Mucosa of descending colon (tissue), 3 donors: Measurements from ENCODE around the gene CTNNA3. TPM values are rescaled to one million over a fixed set of nuclear protein-coding genes. Genes with fewer than 3 reads are reported as not detected.

Experiments
- ATAC-seq: fragments of 200-7000 bp; cut with Tn5 transposase; one replicate; pipeline ENCODE4 v1.9.1; 2020; ENCODE audit warnings: mild to moderate bottlenecking, moderate library complexity
- DNase-seq, 3 donors: peaks; one replicate each; pipeline ENCODE4 v3.0.0-alpha.2; 2020
- H3K36me3 ChIP-seq: fragments of 200-600 bp; one replicate; pipeline ENCODE4 v1.8.0; 2021; ENCODE audit warnings: low read depth, mild to moderate bottlenecking
- H3K4me1 ChIP-seq: fragments of 200-600 bp; one replicate; pipeline ENCODE4 v1.8.0; 2021; ENCODE audit warnings: low read depth, mild to moderate bottlenecking
- H3K4me3 ChIP-seq: fragments of 200-600 bp; one replicate; pipeline ENCODE4 v1.8.0; 2021; ENCODE audit warnings: mild to moderate bottlenecking
- H3K9me3 ChIP-seq: fragments of 200-600 bp; one replicate; pipeline ENCODE4 v1.8.0; 2021; ENCODE audit warnings: mild to moderate bottlenecking
- intact Hi-C, 2 donors: fragments of 100-400 bp; cut with DNase I in 1 of 2; cut with micrococcal nuclease in 1 of 2; formaldehyde crosslinking; loops; one replicate each; pipeline versions ENCODE4 v1.11.0 to v1.11.1; 2022; cut with DNase I, micrococcal nuclease
- total RNA-seq, 3 donors: library from RNA; stranded (reverse); fragmentation: NEBNext Ultra II Directional in 2 of 3; extraction: Animal tissue kit (Norgen Biotek cat#: 25700) in 2 of 3; gene quantifications; one replicate each; pipeline versions ENCODE4 v1.2.1 to v1.2.4, GENCODE V29; 2021 to 2023
- TF ChIP-seq, protein P1 (sequence below): fragments of 200-600 bp; IDR thresholded peaks from one replicate; pipeline ENCODE4 v1.8.0; 2022; ENCODE audit warnings: antibody characterized with exemption, mild to moderate bottlenecking
- donor health status: DM: no; HTN: no; CAD: no; lungs with moderate emphysema.
- donor health status: DM: no; HTN: no; CAD: no.
- donor health status: DM: no; HTN: yes; CAD: no.

Gene CTNNA3
- total RNA-seq, 3 donors from 2014 or later: 0.52 to 7.5 (median 0.70) TPM

GRCh38 chr10:66472156-66472555, 1223.8 kb downstream of the CTNNA3 start:
- Histone ChIP-seq H3K36me3 (no peaks in the 10 kb centered on the region), H3K4me1 (no peaks in the 10 kb centered on the region), H3K9me3 (no peaks in the 10 kb centered on the region), H3K4me3 (no peak overlapping the region)
- intact Hi-C loops: no loop called here
- TF ChIP-seq, protein P1, sequence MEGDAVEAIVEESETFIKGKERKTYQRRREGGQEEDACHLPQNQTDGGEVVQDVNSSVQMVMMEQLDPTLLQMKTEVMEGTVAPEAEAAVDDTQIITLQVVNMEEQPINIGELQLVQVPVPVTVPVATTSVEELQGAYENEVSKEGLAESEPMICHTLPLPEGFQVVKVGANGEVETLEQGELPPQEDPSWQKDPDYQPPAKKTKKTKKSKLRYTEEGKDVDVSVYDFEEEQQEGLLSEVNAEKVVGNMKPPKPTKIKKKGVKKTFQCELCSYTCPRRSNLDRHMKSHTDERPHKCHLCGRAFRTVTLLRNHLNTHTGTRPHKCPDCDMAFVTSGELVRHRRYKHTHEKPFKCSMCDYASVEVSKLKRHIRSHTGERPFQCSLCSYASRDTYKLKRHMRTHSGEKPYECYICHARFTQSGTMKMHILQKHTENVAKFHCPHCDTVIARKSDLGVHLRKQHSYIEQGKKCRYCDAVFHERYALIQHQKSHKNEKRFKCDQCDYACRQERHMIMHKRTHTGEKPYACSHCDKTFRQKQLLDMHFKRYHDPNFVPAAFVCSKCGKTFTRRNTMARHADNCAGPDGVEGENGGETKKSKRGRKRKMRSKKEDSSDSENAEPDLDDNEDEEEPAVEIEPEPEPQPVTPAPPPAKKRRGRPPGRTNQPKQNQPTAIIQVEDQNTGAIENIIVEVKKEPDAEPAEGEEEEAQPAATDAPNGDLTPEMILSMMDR: no peak
- ATAC-seq (no peak), DNase-seq (no peak)

DNA sequence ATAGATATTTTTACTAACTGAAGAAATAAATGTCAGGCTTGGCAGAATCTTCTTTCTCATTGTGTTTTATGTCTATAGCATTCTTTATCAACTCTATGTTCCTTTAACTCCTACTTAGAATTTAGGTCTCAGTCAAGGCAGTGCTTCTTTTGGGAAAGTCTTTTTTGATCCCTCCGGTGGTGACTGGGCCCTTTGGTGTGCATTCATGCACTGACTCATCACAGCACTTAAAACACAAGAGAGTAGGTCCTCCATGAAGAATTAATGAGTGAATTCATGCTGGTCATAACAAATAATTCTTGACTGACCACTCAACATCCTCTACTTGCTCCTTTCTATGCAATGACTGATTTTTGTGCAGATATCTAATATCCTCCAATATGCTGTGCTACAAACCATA, 1229.0 kb downstream of the CTNNA3 start:
- DNase-seq (no peak), ATAC-seq (no peak)
- H3K4me3 ChIP-seq: no peak overlapping the region
- H3K4me1 ChIP-seq: no peaks in the 10 kb centered on the region
- no peaks in the 10 kb centered on the region for H3K9me3 ChIP-seq
- TF ChIP-seq, protein P1: no peak
- no peaks in the 10 kb centered on the region for H3K36me3 ChIP-seq
- intact Hi-C loops: no loop called here

DNA sequence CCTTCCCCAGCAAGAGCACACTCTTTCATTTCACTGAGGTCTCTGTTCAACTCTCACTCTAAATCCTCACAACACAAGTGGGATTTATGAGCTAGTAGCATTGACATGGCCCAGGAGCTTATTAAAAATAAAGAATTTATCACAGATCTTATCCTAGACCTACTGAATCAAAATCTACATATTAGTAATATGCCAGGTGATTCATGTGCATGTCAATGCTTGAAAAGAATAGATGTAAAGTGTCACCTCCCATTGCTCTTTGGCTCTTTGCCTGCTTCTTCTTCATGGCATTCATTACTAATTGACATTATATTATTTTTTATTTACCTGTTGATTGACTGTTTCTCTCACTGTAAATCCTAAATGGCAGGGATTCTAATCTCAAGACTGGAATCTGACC, 1229.4 kb downstream of the CTNNA3 start:
- H3K4me1 ChIP-seq: no peaks in the 10 kb centered on the region
- DNase-seq: no peak
- no peak for ATAC-seq
- H3K4me3 ChIP-seq: no peak overlapping the region
- intact Hi-C loops: no loop called here
- H3K9me3 ChIP-seq: no peaks in the 10 kb centered on the region
- TF ChIP-seq, protein P1: no peak
- H3K36me3 ChIP-seq: no peaks in the 10 kb centered on the region

GRCh38 chr10:66463611-66464010, 1232.4 kb downstream of the CTNNA3 start:
- no peak for ATAC-seq
- TF ChIP-seq, protein P1: no peak

GRCh38 chr10:66457629-66458028, 1238.4 kb downstream of the CTNNA3 start:
- no peak for ATAC-seq
- DNase-seq: no peak
- H3K36me3 ChIP-seq: no peaks in the 10 kb centered on the region
- intact Hi-C loops: no loop called here
- no peaks in the 10 kb centered on the region for H3K9me3 ChIP-seq
- TF ChIP-seq, protein P1: no peak
- no peak overlapping the region for H3K4me3 ChIP-seq
- no peaks in the 10 kb centered on the region for H3K4me1 ChIP-seq

More at GRCh38 chr10:66463611-66464010, 1232.4 kb downstream of the CTNNA3 start:
- Histone ChIP-seq H3K36me3 (no peaks in the 10 kb centered on the region), H3K9me3 (no peaks in the 10 kb centered on the region), H3K4me3 (no peak overlapping the region), H3K4me1 (no peaks in the 10 kb centered on the region)
- intact Hi-C loops: no loop called here
- DNase-seq: no peak

GRCh38 chr10:66455304-66455703, 1240.7 kb downstream of the CTNNA3 start:
- intact Hi-C loops: no loop called here
- ATAC-seq (no peak), DNase-seq (peak in 1 of 3 donors; percentile 2)
- H3K4me1 ChIP-seq: no peaks in the 10 kb centered on the region
- no peaks in the 10 kb centered on the region for H3K9me3 ChIP-seq
- TF ChIP-seq, protein P1: no peak
- H3K4me3 ChIP-seq: no peak overlapping the region
- H3K36me3 ChIP-seq: no peaks in the 10 kb centered on the region
